Iris pigment epithelial cell (primary cell): ENCODE results near the gene RAP1GDS1.
A peak's percentile ranks its signal among the peaks of the same experiment; 100 is the strongest.
"Not testable (repeated sequence)": the region's sequence is repeated elsewhere in the genome, so short reads cannot be mapped to it uniquely, and the experiment has no call there.

Experiments used
- DNase-seq: peaks from one replicate; pipeline ENCODE4 v3.0.0-alpha.2; 2011; ENCODE audit warnings: low read depth

Gene RAP1GDS1

DNA sequence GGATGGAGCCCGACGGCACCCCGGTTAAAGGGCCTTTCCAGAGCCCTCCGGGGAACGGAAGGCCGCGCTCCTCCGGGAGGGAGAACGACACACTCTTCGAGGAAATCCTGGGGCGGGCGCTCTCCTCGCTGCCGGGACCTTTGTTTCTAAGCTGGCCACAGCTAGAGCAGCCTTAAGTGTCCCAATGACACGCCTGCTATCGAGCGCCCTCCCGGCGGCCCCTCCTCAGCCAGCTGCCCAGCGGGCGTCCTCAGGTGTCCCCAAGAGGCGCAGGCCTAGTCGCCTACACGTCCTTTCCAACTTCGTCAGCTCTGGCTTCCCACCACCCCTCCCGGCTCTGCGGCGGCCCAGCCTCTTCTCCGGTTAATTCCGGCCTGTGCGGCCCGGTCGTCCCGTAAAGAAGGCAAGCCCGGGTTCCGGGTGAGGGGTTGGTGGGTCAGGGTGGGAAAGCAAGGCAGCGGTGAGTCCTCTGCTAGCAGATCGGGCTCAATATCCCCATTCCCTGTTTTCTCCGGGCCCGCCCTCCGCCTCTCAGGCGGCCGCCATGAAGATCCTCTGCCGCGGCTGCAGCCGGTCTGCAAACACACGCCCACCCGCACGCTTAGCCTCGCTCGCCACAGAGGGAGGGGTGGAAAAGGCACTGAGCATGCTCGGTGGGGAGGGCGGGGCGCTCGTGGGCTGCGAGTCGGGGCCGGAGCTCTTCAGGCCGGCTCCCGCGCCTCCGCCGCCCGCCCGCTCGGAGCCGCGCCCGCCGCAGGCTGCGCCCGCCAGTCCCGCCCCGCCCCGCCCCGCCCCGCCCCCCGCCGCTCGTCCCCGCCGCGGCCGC lies at the start of gene RAP1GDS1:
TSS of gene RAP1GDS1 (plus strand) at position 806 of the 826 bp plus-strand sequence. CDS start 182 bp downstream, outside the sequence.
- peak; percentile 98 for DNase-seq

GRCh38 chr4:98222306-98222705 lies 38.9 kb upstream of the RAP1GDS1 start:
- DNase-seq, result no peak

- no peak for DNase-seq
Measured at GRCh38 chr4:98226396-98226795, 34.8 kb upstream of the RAP1GDS1 start.

GRCh38 chr4:98230961-98231360 lies 30.2 kb upstream of the RAP1GDS1 start:
- DNase-seq, result no peak

DNA sequence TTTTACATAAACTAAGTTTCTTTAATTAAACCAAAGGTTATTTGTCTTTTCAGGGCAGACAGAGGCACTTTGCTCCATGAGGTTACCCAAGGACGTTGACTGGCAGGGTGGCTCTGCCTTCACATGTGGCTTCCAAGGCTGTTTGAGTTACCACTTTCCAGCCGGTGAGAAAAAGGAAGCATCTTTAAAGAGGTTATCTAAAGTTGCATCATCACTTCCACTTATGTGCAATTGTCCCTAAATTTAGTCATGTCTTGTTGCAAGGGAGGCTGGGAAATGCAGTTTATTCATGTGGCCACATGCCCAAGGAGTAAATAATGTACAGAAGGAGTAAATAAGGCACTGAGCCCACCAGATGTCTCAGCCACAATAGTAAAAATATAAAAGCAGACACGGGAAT lies 29.0 kb upstream of the RAP1GDS1 start:
- peak; percentile 38 for DNase-seq

DNA sequence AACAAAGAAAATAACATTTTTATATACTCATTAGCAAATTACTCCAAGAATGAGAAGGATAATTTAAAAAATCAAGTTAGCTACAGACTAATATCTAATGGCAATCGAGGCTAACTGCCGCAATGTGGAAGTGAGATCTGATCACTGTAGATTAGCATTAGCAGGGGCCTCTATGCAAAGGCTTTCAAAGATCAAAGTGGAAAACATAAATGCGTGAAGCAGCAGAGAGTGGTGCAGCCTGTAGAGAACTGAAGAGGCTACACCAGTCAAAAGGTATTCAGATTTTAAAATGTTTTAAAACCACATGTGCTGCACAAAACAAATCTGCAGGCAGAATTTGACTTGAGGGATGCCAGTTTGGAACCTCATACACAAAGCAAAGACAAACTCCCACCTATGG lies 24.0 kb upstream of the RAP1GDS1 start:
- DNase-seq, result no peak

DNA sequence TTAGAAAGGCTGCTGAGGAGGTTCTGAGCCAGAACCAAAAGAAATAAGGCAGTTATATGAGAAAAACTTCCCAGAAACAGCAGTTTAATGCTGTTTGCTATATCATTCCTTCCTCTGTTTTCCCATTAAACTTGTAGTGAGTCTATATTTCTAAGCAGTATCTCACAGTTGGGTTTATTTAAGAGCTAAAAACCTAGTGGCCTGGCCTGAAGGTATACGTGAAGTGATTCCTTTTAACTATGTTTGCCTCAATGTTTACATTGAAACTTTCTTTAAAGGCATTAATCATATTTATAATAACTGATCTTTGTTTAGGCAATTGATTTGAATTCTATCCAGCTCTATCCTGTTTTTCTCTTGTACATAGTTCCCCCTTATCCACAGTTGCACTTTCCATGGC lies 19.1 kb upstream of the RAP1GDS1 start:
- DNase-seq, result no peak

DNA sequence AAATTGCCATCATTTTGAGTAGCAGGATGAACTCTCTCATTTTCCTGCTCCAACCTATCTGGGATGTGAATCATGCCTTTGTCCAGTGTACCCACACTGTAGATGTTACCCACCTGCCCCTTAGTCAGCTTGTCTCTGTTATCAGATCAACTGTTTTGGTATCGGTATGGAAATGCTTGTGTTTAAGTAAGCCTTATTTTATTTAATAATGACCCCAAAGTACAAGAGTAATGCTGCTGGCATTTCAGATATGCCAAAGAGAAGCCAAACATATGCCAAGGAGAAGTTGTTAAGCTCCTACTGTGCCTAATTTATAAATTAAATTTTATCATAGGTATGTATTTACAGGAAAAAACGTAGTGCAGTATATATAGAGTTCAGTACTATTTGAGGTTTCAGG lies 18.6 kb upstream of the RAP1GDS1 start:
- DNase-seq, result peak; percentile 5

- no peak for DNase-seq
Measured at GRCh38 chr4:98245226-98245625, 16.0 kb upstream of the RAP1GDS1 start.

DNA sequence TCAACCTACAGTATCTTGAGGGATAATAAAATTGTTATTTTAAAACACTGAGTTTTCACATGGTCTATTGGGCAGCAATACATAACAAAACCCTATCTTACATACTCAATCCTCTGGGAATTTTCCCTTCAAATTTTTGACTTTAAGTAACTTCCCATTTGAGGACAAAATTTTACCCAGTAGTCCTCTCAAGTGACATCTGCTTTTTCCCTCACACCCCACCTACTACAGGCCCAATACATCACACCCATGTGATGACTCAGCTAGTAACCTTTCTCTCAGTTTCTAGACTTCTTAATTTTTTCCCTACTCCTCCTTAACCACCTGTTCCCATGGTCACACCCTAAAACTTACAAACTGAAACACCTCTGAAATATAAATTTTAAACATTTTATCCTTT lies 12.2 kb upstream of the RAP1GDS1 start:
- no peak for DNase-seq

- DNase-seq, result no peak
Measured at GRCh38 chr4:98249831-98250230, 11.4 kb upstream of the RAP1GDS1 start.

DNA sequence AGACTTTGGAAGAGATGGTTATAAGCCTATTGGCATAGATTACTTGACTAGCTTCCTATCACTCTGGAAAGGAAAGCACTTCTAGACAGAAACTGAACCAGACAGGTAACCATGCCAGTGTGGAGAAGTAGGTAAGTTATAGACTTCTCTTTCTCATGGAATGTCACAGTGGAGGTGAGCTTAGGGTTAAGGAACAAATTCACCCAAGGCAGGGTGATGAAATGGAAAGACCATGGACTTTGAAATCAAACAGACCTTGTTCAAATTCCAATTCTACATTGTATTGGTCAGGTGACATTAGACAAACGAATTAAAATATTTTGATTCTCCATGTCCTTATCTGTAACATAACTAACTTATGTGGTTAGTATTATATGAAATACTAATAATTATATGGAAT lies 7.7 kb upstream of the RAP1GDS1 start:
- DNase-seq, result no peak

- peak; percentile 32 for DNase-seq
Measured at GRCh38 chr4:98260047-98260578, 1.1 kb upstream of the RAP1GDS1 start.

DNA sequence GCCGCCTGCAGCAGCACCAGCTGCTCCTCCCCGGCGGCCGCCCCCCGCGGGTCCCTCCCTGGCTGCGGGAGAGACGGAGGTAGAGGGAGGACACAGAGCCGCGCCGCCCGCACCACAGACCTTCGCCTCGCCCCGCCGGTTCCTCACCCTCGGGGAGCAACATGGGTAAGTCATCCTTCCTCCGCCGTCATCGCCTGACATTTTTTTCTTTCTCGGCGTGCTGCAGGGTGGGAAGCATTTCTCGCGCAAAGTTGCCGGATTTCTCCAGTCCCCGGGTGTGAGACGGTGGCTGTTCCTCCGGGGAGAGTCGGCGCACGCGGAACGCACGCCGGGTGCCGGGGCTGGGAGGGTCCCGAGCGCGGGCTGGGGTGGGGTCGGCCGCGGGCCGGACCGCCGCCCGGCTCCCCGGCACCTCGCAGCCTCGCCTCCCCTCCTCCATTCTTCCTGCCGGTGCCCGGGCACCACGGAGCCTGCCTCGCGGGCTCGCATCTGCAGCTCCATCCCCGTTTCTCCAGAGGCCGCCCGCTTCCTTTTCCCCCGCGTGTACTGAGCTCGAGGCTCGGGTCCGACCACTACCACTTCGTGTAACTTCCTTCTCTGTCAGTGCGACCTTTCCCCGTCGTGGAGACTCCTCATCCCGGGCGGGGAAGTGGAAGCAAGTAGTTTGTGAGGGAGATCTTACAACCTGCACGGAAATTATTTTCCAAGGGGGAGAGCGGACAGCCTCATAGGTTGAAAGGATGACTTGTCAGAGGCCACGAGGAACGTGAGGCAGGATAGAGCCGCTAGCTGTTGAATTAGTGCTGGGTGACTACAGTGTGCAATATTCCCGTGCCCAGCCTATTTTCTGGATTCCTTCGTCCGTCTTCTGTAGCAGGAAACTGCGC lies 464 bp downstream of the RAP1GDS1 start:
- peak; percentile 84 for DNase-seq

DNA sequence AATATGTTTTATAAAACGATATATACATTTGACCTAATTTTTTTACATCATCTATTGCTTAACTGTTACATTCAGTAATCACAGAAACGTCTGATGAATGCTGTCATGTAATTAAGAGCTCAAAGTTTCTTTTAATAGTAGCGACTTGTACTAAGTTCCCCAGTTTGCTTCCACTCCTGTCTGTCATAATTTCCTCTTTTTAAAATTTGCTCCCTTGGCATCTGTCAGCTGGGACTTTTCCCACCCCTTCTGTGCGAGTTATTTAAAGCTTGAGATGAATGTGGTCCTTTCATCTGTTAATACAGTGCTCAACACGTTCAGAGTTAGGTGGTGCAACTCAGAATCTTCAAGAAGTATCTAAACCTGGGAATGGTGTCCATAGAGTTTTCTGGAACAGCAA lies 1.2 kb downstream of the RAP1GDS1 start:
- DNase-seq, result peak; percentile 12

DNA sequence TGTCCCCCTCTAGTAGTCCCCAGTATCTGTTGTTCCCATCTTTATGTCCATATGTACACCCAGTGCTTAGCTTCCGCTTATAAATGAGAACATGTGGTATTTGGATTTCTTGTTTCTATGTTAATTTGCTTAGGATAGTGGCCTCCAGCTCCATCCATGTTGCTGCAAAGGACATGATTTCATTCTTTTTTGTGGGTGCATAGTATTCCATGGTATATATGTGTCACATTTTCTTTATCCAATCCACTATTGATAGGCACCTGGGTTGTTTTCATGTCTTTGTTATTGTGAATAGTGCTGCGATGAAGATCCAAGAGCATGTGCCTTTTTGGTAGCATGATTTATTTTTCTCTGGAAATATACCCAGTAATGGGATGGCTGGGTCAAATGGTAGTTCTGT lies 6.3 kb downstream of the RAP1GDS1 start:
- DNase-seq, result no peak

GRCh38 chr4:98275145-98275544 lies 14.0 kb downstream of the RAP1GDS1 start:
- no peak for DNase-seq

- peak; percentile 41 for DNase-seq
Measured at GRCh38 chr4:98283219-98284189, 22.3 kb downstream of the RAP1GDS1 start.

DNA sequence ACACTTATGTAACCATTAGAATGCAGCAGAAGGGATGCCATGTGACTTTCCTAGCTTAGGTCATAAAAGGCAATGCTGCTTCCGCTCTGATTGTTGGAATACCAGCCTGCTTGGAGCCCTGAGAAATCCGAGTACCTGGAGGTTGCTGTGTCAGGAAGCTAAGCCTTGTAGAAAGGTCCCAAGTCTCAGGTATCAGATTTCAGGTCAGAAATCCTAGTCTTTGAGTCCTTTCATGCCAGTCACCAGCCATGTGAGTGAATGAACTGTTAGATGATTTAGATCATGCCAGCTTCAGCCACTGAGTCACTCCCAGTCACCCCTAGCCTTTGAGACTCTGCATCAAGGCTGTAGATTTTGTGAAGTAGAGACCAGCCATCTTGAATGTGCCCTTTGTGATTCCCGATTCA lies 23.5 kb downstream of the RAP1GDS1 start:
- peak; percentile 26 for DNase-seq

DNA sequence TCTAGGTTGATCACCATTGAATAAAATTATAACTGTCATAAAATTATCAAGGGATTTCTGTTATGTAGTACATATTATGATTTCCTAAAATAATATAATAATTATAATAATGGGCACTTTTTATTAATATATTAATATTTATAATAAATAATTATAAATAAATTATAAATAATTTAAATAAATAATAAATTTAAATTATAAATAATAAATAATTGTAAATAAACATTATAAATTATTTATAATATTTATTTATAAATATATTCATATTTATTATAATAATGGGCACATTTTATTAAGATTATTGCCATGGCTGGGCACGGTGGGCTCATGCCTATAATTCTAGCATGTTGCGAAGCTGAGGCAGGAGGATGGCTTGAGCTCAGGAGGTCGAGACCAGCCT lies 24.5 kb downstream of the RAP1GDS1 start:
- no peak for DNase-seq

GRCh38 chr4:98287328-98287727 lies 26.1 kb downstream of the RAP1GDS1 start:
- no peak for DNase-seq

DNA sequence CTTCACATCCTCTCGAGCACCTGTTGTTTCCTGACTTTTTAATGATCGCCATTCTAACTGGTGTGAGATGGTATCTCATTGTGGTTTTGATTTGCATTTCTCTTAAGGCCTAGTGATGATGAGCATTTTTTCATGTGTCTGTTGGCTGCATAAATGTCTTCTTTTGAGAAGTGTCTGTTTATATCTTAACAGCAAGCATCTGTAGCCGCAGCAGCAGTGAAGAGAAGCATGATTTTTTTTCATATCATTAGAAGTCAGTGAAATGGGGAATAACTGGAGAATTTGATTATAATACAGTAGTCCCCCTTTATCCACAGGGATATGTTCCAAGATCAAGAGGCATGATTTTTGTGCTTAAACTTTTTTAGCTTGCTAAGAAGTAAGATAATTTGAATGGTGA lies 27.5 kb downstream of the RAP1GDS1 start:
- DNase-seq, result not testable (repeated sequence)
